HL-60 (cell line): Measurements from ENCODE around the gene PRRX1.

ENCODE experiments used
- DNase-seq, 2 experiments: peaks; one replicate each; pipeline ENCODE4 v3.0.0-alpha.2; 2010 to 2020; ENCODE audit warnings: low read depth in 1 of 2, low spot score in 1 of 2
- H3K27ac ChIP-seq: fragments of 250-450 bp; sonication (Bioruptor Pico); replicated peaks from 2 replicates; pipeline ENCODE4 v1.5.1; 2020; ENCODE audit warnings: mild to moderate bottlenecking, moderate library complexity
- H3K27me3 ChIP-seq: fragments of 250-450 bp; sonication (Bioruptor Pico); 2 replicates; pipeline ENCODE4 v1.5.1; 2021; ENCODE audit warnings: mild to moderate bottlenecking, moderate library complexity; ENCODE audit not compliant: insufficient read depth, poor library complexity, severe bottlenecking
- H3K4me3 ChIP-seq: replicated peaks from 2 replicates; pipeline ENCODE4 v1.5.1; 2011; ENCODE audit warnings: mild to moderate bottlenecking, control low read depth, low read length; ENCODE audit not compliant: insufficient read depth
- CTCF ChIP-seq: IDR thresholded peaks from one replicate; pipeline ENCODE4 v1.5.1; 2011; ENCODE audit warnings: low read length, control low read depth, inconsistent platforms; ENCODE audit not compliant: insufficient read depth
- GABPA ChIP-seq: IDR thresholded peaks from 2 replicates; pipeline ENCODE4 v1.6.1; 2012; ENCODE audit warnings: low read depth
- POLR2AphosphoS5 ChIP-seq: IDR thresholded peaks from 2 replicates; pipeline ENCODE4 v1.6.1; 2012; ENCODE audit warnings: low read depth
- REST ChIP-seq: IDR thresholded peaks from 2 replicates; pipeline ENCODE4 v1.6.1; 2012; ENCODE audit warnings: low read depth; ENCODE audit not compliant: insufficient replicate concordance
- SPI1 ChIP-seq: IDR thresholded peaks from 2 replicates; pipeline ENCODE4 v1.6.1; 2012; ENCODE audit warnings: low read depth, mild to moderate bottlenecking, borderline replicate concordance

PRRX1 gene

GRCh38 chr1:170619241-170620028 is 44.5 kb upstream of the PRRX1 start:
- TF ChIP-seq SPI1: no peak
- no peak for TF ChIP-seq POLR2AphosphoS5
- no peak for TF ChIP-seq CTCF
- no peak for TF ChIP-seq REST
- TF ChIP-seq GABPA: no peak
- Histone ChIP-seq H3K27ac (no peak overlapping the region), H3K4me3 (no peak overlapping the region), H3K27me3 (peaks cover 3% of the 10 kb centered on the region)
- DNase-seq: no peak

GRCh38 chr1:170620164-170620563 is 43.8 kb upstream of the PRRX1 start:
- Histone ChIP-seq H3K27ac (no peak overlapping the region), H3K27me3 (peaks cover 3% of the 10 kb centered on the region), H3K4me3 (no peak overlapping the region)
- no peak for TF ChIP-seq GABPA
- no peak for TF ChIP-seq POLR2AphosphoS5
- no peak for TF ChIP-seq CTCF
- TF ChIP-seq REST: no peak
- TF ChIP-seq SPI1: no peak
- no peak for DNase-seq

- H3K27ac ChIP-seq: no peak overlapping the region
- TF ChIP-seq GABPA (no peak), CTCF (no peak), POLR2AphosphoS5 (no peak), REST (no peak), SPI1 (no peak)
- H3K27me3 ChIP-seq: no peaks in the 10 kb centered on the region
- no peak for DNase-seq
- no peak overlapping the region for H3K4me3 ChIP-seq
Measured at GRCh38 chr1:170623171-170623570, 40.8 kb upstream of the PRRX1 start.
